Vagina (tissue), 2 donors: ENCODE measurements around the gene VSX2.

Source experiments
- CTCF ChIP-seq, 3 experiments: fragments of 450-650 bp in 2 of 3; fragments of 200-600 bp in 1 of 3; sonication (generic) in 1 of 3; IDR thresholded peaks; one replicate each; pipeline ENCODE4 v1.5.1; 2017 to 2019; ENCODE audit warnings: antibody characterized with exemption in 3 of 3, mild to moderate bottlenecking in 2 of 3, moderate library complexity in 2 of 3
- POLR2A ChIP-seq, 2 donors: fragments of 450-650 bp; IDR thresholded peaks; one replicate each; pipeline ENCODE4 v1.6.1; 2017; ENCODE audit warnings: antibody characterized with exemption in 2 of 2, mild to moderate bottlenecking in 2 of 2, moderate library complexity in 2 of 2

- TF ChIP-seq CTCF (IDR thresholded peaks at IDR 0.05): no peak
- TF ChIP-seq POLR2A (IDR thresholded peaks at IDR 0.05): no peak
Observed at GRCh38 chr14:74202113-74202512, 37.1 kb upstream of the VSX2 start.
